ENCODE measurements around the gene BCL2L2. TPM values are rescaled to one million over a fixed set of nuclear protein-coding genes. Genes with fewer than 3 reads are reported as not detected.

The BCL2L2 gene
- total and polyA plus RNA-seq, 3 donors from 2014 or later, result 46.8 to 85.1 (median 78.0) TPM

DNA sequence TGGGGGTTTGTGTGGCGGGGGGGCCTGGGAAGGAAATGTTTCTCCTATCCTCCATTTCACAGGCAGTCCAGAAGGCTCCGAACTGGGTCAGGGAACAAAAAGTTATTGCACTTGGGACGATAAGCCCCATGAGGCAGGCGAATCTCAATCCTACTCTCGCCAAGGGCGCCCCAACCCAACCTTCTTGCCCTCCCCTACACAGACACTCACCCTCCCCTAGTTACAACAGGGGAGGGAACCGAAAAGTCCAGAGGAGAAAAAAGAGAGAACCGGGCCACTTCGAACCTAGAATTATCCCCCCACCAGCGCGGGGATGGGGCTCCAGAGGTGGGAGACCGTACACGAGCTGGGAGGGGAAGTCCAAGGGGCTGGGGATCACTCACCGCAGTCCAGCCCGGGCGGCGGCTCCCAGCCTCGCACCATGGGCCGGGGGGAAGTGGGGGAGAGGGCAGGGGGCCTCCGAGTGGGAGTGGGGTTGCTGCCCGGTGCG lies 21.1 kb upstream of the BCL2L2 start:
- 0 to 1% methylated on average over 19 to 22 of the region's 22 CpGs for WGBS, 2 donors
- peak; percentile 22 for DNase-seq
- no peaks in the 10 kb centered on the region for H3K36me3 ChIP-seq (ENCODE audit: low read depth, missing control alignments)
- no peaks in the 10 kb centered on the region for H3K27me3 ChIP-seq
- peak overlapping the region; percentile 99 for H3K27ac ChIP-seq
- H3K9me3 ChIP-seq, result no peaks in the 10 kb centered on the region
- TF ChIP-seq POLR2A (IDR thresholded peaks at IDR 0.05), result no peak
- TF ChIP-seq, protein P1, sequence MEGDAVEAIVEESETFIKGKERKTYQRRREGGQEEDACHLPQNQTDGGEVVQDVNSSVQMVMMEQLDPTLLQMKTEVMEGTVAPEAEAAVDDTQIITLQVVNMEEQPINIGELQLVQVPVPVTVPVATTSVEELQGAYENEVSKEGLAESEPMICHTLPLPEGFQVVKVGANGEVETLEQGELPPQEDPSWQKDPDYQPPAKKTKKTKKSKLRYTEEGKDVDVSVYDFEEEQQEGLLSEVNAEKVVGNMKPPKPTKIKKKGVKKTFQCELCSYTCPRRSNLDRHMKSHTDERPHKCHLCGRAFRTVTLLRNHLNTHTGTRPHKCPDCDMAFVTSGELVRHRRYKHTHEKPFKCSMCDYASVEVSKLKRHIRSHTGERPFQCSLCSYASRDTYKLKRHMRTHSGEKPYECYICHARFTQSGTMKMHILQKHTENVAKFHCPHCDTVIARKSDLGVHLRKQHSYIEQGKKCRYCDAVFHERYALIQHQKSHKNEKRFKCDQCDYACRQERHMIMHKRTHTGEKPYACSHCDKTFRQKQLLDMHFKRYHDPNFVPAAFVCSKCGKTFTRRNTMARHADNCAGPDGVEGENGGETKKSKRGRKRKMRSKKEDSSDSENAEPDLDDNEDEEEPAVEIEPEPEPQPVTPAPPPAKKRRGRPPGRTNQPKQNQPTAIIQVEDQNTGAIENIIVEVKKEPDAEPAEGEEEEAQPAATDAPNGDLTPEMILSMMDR (IDR thresholded peaks at IDR 0.05), result no peak
- intact Hi-C loops (cut with DNase I; ENCODE audit: low total_unique reads), result no loop called here
- H3K4me1 ChIP-seq, result peaks cover 21% of the 10 kb centered on the region
- H3K4me3 ChIP-seq, result peak overlapping the region; percentile 94 to 98

DNA sequence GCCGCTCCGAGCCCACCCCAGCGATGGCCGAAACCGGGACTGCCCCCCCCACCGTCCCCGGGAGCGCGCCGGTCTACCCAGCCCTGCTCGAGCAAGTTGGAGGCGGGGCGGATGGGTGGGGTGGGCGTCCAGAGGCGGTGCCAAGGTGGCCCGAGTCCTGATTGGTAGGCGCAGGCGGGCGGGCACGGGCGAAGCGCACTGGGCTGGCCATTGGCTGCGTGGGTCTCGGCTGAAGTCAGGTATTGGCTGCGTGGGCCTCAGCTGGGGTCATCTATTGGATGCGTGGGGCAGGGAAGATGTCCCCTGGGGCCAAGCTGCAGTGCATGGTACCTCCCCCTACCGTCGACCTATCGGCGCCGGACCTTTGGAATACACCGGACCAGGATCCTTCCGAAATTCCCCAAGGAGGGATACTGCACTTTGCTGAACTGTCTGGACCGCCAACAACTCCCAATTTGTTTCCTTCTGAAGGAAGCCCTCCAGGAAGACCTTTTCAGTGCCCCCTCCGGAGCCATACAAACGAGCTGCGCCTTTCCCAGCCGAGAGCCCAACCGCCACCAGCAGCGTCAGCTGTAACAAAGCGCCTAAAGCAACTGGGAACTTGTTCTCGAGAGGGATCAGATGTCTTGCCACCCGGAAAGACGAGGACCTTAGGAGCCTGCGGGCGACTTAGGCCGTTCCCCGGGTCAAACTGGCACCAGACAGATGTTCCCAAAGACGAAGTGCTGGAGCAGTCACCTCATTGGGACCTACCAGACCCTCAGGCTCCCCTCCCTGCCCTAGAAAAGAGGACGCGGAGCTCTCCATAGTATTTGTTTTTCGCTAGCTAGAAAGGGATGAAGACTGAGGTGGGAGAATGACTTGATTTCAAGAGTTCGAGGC lies 20.4 kb upstream of the BCL2L2 start, which contains the start of gene HOMEZ:
HOMEZ (minus strand) TSS at position 113 of the 882 bp plus-strand sequence. CDS start 180 bp downstream, outside the sequence.
- Histone ChIP-seq H3K4me3 (peak within 1 kb of the TSS; percentile 94 to 98), H3K9me3 (no peaks in the 10 kb centered on the region), H3K27ac (peak within 1 kb of the TSS; percentile 99), H3K4me1 (peaks cover 21% of the 10 kb centered on the region), H3K36me3 (ENCODE audit: low read depth, missing control alignments) (no peaks in the 10 kb centered on the region), H3K27me3 (no peaks in the 10 kb centered on the region)
- peak; percentile 99 for DNase-seq
- WGBS, 2 donors, result 0 to 1% methylated on average over 16 to 53 of the region's 53 CpGs
- peak; percentile 56 for TF ChIP-seq POLR2A (IDR thresholded peaks at IDR 0.05)
- TF ChIP-seq, protein P1 (IDR thresholded peaks at IDR 0.05), result peak in 2 of 3 experiments; percentile 33 to 44
- intact Hi-C loops (cut with DNase I; ENCODE audit: low total_unique reads), result no loop called here

DNA sequence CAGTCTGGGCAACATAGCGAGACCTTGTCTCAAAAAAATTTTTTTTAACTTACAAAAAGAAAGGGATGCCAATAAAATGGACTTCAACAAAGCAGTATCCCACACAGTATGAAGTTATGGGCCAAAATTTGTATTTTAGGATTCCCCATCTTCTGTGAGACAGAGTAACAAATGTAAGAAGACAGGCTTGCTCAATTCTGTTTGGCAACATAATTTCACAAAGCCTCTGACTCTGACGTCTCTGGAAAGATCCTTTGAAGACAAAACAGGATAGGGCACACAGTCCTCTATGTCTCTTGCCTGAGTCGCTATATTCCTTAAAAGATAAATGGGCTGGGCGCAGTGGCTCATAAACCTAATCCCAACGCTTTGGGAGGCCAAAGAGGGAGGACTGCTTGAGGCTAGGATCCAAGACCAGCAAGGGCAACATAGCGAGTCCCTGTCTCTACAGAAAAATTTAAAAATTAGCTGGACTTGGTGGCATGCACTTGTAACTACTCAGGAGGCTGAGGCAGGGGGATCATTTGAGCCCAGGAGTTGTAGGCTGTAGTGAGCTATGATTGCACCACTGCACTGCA lies 19.6 kb upstream of the BCL2L2 start:
- no peaks in the 10 kb centered on the region for H3K9me3 ChIP-seq

DNA sequence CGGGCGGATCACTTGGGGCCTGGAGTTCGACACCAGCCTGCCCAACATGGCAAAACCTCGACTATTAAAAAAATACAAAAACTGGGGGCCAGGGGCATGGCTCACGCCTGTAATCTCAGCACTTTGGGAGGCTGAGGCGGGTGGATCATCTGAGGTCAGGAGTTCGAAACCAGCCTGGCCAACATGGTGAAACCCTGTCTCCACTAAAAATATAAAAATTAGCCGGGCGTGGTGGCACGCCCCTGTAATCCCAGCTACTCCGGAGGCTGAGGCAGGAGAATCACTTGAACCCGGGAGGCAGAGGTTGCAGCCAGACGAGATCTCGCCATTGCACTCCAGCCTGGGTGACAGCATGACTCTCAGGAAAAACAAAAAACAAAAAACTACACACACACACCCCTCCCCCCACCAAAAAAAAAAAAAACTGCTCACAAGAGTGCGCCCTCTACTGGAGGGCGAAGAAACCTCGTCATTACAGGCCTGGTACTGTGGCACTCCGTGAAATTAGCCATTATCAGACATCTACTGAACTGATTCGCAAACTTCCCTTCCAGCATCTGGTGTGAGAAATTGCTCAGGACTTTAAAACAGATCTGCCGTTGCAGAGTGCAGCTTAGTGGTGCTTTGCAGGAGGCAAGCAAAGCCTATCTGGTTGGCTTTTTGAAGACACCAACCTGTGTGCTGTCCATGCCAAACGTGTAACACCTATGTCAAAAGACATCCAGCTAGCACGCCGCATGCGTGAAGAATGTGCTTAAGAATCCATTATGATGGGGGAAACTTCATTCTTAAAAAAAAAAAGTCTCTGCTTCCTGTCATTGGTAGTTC lies 11.7 kb upstream of the BCL2L2 start:
- Histone ChIP-seq H3K27ac (peak overlapping the region; percentile 53 to 99), H3K36me3 (ENCODE audit: low read depth, missing control alignments) (no peaks in the 10 kb centered on the region), H3K4me1 (peaks cover 41% of the 10 kb centered on the region), H3K27me3 (no peaks in the 10 kb centered on the region), H3K9me3 (no peaks in the 10 kb centered on the region), H3K4me3 (no peak overlapping the region)
- TF ChIP-seq, protein P1 (IDR thresholded peaks at IDR 0.05), result peak; percentile 54 to 89 (median 62)
- TF ChIP-seq POLR2A (IDR thresholded peaks at IDR 0.05), result no peak
- WGBS, 2 donors, result 44 to 46% methylated on average over 24 of the region's 24 CpGs
- intact Hi-C loops (cut with DNase I; ENCODE audit: low total_unique reads), result no loop called here
- peak; percentile 58 for DNase-seq

More for the DNA sequence above, 19.6 kb upstream of the BCL2L2 start:
- Histone ChIP-seq H3K36me3 (ENCODE audit: low read depth, missing control alignments) (no peaks in the 10 kb centered on the region), H3K27ac (peak overlapping the region; percentile 97 to 99), H3K4me3 (peak overlapping the region; percentile 94 to 98), H3K4me1 (peaks cover 21% of the 10 kb centered on the region), H3K27me3 (no peaks in the 10 kb centered on the region)
- intact Hi-C loops (cut with DNase I; ENCODE audit: low total_unique reads), result no loop called here
- TF ChIP-seq, protein P1 (IDR thresholded peaks at IDR 0.05), result no peak
- TF ChIP-seq POLR2A (IDR thresholded peaks at IDR 0.05), result no peak
- DNase-seq, result no peak
- 34 to 36% methylated on average over 6 of the region's 6 CpGs for WGBS, 2 donors
